ENCODE results near the gene OR2C3.
"Not testable (repeated sequence)": the region's sequence is repeated elsewhere in the genome, so short reads cannot be mapped to it uniquely, and the experiment has no call there.

GRCh38 chr1:247476328-247477058 is 59.7 kb downstream of the OR2C3 start:
- TF ChIP-seq POLR2AphosphoS5 (IDR thresholded peaks at IDR 0.05; ENCODE audit: borderline replicate concordance, low read depth, low read length); EZH2 (IDR thresholded peaks at IDR 0.05): not testable (repeated sequence)
